ENCODE data around the gene P2RY12.
A peak's percentile ranks its signal among the peaks of the same experiment; 100 is the strongest.

- TF ChIP-seq EZH2 (IDR thresholded peaks at IDR 0.05; ENCODE audit: low read length, unreplicated experiment) (no peak), CTCF (conservative IDR thresholded peaks at IDR 0.05; ENCODE audit: low read depth, low read length) (peak; percentile 23; the same call in 1 of the 2 replicates), EZH2phosphoT487 (IDR thresholded peaks at IDR 0.05; ENCODE audit: borderline replicate concordance, low read length) (no peak)
Observed at GRCh38 chr3:151421938-151422337, 37.4 kb upstream of the P2RY12 start.
